Left hindlimb (tissue), 1 donor: ENCODE results near the gene IL7R.
"Not testable (repeated sequence)": the region's sequence is repeated elsewhere in the genome, so short reads cannot be mapped to it uniquely, and the experiment has no call there.

Source experiments
- DNase-seq: peaks from one replicate; pipeline ENCODE4 v3.0.0-alpha.2; 2018

IL7R gene

DNA sequence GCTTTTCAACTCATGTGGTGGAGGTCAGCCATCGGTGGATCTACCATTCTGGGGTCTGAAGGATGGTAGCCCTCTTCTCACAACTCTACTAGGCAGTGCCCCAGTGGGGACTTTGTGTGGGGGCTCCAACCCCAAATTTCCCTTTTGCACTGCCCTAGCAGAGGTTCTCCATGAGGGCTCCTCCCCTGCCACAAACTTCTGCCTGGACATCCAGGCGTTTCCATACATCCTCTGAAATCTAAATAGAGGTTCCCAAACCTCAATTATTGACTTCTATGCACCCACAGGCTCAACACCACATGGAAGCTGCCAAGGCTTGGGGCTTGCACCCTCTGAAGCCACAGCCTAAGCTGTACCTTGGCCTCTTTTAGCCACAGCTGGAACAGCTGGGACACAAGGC lies 11.2 kb upstream of the IL7R start:
- not testable (repeated sequence) for DNase-seq

DNA sequence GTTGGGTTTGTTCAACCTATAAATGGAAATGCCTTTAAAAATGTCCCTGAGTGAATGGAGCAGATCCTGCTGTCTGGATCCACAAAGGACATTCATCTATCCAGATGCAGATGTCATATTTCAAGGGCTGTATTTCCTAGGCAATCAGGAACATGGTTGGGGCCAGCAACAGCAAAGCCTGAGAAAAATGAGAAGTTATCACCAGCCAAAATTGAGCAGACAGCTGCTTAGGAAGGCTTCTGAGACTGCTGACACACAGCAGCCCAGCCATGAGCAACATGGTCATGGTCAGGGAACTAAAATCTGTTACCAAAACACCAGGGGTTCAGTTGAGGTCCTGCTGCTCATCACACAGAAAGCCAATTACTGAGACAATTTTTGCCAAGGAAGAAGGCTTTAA lies 9.2 kb upstream of the IL7R start:
- DNase-seq: no peak

DNA sequence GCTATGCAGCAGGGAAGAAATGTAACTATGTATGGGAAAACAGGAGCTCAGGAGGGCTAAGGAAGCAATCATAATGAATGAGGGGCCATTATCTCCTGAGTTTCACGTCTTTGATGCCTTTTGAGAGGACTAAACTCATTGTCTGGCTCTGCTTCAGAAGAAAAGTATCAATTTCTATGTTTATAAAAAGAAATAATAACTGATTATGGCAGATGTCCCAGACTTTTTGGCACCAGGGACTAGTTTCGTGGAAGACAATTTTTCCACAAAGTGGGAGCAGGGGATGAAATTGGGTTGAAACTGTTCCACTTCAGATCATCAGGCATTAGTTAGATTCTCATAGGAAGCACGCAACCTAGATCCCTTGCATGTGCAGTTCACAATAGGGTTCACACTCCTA lies 8.7 kb upstream of the IL7R start:
- DNase-seq: no peak

DNA sequence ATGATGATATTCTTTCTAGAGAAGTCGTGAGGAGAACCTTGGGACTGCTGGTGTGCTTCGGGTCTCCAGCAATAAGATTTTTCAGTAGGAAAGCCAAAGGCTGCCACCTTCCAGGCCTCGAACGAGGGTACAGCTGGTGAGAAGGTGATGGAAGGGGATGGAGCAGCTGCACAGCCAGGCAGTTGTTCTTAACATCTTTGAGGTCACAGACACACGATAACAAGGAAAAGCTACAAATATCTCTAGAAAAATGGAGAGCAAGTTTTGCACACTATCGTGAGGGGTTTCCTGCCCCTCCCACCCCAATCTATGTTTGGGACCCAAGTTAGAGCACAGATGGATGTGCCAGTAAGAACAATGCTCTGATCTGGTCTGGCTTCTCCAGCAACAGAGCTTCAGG lies 6.8 kb upstream of the IL7R start:
- no peak for DNase-seq

DNA sequence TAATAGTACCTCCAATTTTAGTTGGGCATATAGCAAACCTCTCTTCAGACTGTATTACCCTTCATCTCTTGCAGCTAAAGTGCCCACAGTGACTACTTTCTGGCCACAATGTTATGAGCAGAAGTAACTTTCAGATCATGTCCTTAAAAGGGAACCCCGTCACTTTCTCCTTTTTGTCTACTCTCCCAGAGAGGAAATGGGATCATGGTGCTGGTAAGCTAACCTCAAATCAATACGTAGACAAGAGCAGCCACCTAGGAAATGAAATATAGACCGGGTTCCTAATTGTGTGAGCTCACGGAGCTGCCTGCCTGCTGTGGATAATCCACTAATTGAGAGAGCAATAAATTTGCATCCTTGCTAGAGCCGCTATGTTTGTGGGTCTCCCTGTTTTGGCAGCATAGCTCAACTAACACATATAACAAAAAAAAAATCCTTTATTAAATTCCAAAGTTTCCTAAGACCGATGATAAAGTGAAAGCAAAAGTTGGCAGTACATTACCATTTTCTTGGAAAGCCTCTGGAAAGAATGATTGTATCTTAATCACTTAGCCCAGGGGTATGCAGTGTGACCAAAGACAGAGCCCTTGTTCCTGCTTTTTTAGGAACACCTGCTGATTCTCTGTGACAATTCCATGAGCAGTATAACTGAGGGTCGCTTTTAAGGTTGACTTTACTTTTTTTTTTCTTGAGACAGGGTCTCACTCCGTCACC lies 5.6 kb upstream of the IL7R start:
- DNase-seq: no peak

DNA sequence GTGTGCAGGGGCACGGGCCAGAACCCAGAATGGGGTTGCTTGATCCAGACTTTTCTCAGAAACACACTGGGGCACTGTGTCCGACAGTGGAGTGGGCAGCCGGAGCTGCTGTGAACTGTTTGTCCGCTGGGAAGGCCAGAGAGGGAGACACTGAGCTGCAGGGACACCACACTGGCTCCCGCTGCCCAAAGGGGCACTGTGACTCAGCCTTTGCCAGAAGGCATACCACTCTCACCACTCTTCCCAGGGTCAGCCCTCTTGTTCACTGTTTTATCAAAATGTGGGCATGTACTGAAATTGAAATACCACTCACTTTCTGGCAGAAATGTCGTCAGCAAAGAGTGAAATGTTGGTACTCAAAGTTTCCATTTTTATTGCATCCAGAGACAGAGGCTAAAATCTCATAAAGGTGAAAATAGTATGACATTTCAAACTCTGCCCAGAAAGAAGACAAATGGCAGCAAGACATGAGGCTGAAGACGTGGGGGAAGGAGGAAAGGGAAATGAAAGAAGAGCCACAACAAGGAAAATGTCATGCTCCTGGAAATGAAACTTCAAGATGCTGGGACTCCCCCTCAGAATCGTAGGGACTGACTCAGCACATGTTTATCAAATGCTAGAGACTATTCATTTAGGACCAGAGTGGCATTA lies 4.5 kb upstream of the IL7R start:
- no peak for DNase-seq

DNA sequence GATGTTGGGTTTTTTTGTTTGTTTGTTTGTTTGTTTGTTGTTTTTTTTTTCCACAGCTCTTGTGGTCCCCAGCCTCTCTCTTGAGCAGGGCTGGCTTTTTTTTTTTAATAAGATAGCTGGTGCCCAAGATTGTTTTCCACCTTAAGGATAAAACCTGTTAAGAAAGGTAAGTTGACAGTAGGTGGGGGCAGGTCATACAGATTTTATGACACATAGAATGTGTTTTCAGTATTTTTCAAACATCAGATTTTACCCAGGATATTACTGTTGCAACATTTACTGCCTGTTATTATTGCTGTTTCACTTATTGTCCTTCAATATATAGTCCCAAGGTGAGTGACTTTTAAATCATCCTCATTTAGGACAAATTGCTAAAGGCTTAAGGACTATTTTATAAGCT lies 3.9 kb upstream of the IL7R start:
- DNase-seq: no peak

DNA sequence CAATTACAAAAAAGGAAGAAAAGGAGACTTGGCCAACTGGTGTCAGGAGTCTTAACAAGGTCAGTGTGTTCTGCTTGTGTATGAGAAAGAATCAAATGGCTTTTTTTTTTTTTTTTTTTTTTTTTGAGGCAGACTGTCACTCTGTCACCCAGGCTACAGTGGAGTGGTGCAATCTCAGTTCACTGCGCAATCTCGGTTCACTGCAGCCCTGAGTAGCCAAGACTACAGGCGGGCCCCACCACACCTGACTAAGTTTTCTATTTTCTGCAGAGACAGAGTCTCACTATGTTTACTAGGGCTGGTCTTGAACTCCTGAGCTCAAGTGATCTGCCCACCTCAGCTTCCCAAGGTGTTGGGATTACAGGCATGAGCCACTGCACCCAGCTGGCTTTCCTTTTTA lies 3.1 kb upstream of the IL7R start:
- DNase-seq: no peak

DNA sequence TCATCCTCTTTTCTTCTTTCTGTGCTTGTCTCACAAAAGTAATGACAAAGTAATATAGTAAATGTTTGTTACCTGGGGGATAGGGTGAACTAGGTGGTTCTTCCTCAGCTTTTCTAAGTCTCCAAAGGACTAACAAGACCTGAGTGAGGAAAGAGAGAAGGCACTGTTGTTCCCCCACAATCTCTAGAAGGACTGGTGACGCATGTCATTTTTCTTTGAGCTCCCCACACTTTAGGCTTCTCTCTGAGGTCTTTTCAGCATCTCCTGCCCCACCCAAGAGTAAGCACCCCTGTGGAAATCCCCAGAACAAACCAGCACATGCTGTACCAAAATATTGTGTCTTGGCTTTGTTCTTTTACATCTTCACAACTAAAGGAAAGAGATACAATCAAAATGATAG lies 2.4 kb upstream of the IL7R start:
- no peak for DNase-seq

DNA sequence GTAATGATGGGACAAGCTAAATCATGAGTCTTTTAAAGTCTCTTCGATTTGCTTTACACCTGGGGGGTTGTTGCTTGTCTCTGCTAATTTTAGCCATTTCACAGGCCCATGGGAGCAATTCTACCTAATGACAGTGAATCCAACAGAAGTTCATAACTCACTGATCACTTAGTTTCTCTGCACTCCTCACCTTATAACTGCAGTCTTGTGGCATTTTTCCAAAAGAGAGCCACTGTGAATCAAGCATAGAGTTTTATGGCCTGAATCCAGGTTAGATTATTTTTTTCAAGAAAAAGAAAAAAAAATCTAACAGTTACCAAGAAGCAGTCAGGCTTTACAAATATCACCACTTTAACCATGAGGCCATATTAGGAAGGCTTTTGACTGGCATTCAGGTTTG lies 1.5 kb upstream of the IL7R start:
- no peak for DNase-seq

DNA sequence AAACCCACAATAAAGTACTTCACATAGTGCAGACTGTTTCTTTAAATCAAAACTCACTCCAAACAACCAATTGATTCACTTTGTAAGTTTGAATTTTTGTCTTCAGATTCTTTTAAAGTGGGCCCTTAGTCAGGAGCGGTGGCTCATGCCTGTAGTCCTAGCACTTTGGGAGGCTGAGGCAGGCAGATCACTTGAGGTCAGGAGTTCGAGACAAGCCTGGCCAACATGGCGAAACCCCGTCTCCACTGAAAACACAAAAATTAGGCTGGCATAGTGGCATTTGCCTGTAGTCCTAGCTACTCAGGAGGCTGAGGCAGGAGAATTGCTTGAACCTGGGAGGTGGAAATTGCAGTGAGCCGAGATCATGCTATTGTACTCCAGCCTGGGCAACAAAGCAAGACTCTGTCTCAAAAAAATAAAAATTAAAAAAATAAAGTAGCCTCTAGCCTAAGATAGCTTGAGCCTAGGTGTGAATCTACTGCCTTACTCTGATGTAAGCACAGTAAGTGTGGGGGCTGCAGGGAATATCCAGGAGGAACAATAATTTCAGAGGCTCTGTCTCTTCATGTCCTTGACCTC lies 416 bp upstream of the IL7R start:
- not testable (repeated sequence) for DNase-seq

DNA sequence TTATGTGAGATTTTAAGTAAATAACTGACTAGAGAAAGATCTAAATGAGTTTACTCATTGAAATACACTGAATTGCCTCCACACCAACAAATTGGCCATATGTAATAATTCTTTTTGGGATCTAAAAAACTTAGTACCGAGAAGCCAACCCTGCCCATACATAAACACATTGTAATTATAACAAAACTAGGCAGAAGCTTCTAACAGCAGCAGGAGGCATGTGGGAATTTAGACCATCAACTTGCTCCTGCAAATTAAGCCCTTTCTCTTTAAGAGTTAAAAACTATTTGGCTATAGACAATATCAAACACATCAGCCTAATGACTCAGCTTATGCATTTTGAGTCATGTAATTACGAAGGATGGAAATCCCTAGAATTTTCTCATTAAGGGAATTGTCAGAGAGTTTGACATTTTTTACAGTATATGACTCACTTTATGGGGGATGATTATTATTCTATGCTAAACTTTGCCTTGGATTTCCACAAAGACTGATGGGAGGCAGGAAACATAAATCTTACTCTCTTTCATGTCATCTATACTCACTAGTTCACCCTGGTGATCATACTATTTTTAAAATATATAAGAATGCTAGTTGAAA lies 1.0 kb downstream of the IL7R start:
- no peak for DNase-seq

DNA sequence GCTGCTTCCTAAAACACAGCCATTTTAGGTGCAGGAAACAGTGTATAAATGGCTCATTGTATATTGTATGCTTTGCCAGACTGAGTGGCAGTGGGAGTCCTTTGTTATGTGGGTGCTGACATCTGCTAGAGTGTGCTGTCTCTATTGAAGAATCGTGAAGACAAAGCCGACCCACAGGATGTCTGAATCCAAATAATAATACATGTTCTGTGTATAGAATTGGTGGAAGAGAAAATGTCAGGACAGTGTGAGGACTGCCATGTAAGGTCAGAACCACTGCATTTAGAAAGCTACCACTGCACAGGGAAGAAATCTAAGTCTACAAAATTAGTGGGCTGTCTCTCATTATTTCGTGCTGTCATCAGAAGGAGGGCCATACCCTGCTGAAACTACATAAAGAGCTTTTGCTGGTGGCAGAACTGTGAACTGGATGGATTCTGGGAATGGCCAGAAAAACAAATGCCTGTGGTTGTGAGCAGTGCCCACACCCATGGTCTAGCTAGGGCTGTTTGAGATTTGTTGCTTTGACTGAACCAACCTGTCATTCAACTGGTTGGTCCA lies 2.5 kb downstream of the IL7R start:
- DNase-seq: no peak

DNA sequence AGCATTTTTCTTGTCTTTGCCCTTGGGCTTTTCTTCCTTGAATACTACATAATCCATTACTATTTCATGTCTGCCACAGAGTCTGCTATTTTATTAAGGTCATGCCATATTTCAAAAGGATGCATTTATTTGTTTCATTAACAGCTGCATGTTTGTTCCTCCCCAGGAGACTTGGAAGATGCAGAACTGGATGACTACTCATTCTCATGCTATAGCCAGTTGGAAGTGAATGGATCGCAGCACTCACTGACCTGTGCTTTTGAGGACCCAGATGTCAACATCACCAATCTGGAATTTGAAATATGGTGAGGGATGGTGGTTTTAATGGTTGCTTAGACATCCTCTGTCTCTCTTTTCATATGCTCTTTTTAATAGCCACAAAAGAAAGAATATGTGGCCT lies 4.0 kb downstream of the IL7R start:
- no peak for DNase-seq

DNA sequence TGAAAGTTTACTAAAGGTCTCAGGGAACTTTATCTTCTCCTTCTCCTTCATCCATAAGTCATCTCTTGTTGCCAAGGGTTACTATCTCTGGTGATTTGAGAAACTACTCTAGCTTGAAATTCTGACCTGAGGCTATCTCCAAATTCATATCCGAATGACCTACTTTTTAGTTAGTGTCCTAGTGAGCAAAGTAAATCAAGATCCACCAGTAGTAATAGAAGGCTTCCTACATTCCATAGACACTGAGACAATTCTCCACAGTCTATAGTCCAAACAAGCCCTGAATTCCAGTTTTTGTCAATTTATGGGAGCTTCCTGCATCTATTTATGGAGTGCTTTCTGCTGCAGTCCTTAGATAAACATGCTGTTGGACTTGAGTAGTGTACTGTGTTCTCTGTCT lies 5.0 kb downstream of the IL7R start:
- DNase-seq: no peak

DNA sequence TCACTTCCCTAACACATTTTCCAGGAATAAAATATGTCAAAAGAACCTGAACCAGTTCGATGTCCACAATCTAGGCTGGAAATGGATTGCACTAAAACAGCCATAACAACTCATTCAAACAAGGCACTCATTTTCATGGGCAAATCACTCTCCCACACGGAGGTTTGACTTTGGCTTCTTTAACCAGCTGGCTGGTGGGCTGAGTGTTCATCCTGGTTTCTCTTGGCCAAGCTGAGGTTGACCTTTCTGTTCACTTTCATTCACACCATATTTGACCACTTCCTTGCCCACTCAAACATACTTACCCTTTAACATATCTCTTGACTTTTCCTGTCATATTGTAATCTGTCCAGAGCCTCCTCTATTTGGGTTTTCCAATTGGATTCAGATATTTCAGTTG lies 5.4 kb downstream of the IL7R start:
- DNase-seq: no peak

DNA sequence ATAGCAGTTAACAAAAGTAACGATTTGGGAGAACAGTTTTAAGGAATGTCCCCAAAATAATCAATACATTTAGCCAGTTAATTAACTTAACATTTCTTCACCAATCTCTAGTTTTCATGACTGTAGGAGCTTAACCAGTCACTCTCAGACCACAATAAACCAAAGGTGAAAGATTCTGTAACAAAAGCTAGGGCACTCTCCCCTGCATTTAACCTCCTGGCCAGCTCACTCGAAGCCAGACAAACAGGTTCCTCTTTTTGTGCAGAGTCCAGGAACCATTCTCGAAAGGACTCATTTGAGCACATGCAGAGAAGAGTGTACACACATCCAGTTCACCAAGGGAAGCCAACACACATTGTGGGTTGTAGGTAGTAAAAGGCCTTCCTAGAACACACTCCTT lies 6.5 kb downstream of the IL7R start:
- no peak for DNase-seq

DNA sequence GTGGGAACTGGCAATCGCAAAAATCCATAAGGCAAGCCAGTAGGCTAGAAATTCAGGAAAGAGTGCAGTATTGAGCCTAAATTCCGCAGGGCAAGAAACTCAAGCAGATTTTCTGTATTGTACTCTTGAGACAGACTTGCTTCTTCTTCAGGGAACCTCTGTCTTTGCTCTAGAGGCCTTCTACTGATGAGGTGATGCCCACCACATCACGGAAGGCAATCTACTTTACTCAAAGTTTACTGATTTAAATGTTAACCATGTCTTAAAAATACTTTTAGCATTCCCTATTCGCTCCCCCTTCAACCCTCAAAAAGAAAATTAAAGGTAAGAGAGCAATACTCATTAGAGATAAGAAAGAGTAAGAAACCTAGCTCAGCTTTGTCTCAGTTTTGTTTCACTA lies 11.3 kb downstream of the IL7R start:
- no peak for DNase-seq

DNA sequence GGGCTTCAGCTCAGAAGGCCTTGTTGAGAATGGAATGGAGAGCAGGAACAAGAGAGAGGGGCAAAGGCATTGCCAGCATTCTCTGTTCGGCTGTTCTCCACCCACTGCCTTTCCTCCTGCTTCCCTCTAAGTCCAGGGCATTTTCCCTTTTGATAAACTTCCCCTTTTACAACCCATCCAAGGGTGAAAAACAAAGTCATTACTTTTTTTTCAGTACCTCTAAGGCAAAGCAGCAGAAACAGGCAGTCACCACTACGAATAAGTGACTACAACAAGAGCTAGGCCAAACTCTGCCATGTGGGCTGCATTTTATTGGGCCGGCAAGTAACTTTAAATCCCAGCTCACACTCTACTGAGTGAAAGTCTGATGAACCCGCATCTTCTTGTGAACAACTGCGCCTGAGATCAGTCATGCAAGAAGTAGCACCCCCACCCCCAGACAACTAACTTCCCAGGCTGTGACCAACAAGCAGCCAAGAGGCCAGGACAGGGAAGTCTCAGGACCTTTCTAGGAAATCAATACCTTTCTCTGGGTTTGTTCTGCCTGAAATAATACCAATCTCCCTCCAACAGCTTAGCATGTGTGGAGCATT lies 13.1 kb downstream of the IL7R start:
- no peak for DNase-seq

DNA sequence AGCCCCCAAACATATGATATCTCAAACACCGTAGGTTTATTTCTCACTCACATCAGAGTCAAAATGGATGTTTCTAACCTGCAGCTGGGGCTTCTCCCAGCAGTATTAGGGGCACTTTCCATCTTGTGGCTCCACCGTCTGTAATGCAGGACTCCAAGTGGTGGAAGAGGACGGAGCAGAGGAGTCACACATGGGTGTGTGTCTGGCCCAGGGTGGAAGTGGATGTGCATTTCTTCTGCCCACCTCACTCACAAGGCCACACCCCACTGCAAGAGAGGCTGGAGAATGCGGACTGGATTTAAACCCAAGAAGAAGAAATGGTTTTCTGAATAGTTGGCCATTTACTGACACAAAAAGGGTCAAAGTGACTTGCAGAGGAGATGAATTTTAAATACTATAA lies 13.9 kb downstream of the IL7R start:
- no peak for DNase-seq

DNA sequence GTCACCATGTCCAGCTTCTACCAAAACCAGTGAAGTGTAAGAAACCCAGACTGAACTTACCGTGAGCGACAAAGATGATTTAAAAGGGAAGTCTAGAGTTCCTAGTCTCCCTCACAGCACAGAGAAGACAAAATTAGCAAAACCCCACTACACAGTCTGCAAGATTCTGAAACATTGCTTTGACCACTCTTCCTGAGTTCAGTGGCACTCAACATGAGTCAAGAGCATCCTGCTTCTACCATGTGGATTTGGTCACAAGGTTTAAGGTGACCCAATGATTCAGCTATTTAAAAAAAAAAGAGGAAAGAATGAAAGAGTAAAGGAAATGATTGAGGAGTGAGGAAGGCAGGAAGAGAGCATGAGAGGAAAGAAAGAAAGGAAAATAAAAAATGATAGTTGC lies 19.8 kb downstream of the IL7R start:
- no peak for DNase-seq

DNA sequence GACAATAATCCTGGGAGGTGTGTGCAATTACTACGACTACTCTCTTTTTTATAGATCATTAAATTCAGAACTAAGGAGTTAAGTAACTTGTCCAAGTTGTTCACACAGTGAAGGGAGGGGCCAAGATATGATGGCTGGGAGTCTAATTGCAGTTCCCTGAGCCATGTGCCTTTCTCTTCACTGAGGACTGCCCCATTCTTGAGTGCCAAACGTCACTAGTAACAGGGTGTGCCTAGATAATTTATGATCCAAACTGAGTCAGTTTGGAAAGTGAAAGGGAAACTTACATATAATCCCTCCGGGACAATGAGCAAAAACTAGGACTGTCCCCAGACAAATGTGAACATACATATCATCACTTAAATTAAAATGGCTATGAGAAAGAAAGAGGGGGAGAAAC lies 20.2 kb downstream of the IL7R start:
- DNase-seq: no peak

DNA sequence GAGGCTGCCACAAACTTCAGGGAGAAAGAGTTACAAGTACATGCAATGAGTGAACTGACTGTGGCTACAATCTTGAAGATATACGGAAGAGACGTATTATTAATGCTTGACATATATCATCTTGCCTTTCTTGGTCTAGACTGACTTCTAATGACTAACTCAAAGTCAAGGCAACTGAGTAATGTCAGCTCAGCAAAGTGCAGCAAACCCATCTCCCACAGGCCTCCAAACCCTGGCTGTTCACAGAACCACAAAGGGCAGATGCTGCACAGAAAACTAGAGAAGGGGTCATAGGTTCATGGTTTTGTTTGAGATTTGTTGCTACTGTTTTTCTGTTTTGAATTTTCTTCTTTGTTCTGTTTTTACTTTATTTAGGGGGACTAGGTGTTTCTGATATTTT lies 21.0 kb downstream of the IL7R start:
- DNase-seq: no peak

DNA sequence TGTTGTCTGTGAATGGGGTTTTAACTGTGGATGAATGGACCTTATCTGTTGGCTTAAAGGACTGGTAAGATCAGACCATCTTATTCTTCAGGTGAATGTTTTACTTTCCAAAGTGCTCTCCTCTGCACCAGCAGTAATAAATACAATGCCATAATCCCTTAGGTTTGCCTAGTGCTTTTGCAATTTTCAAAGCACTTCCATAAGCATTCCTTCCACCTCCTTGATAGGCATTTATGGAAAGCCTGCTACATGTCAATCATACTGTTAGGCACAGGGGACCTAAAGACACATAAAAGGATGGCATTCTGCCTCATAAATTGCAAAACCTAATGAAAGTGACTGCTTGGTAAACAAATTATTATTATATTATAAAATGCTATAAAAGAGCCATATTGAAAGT lies 21.4 kb downstream of the IL7R start:
- DNase-seq: no peak
